Measurements from ENCODE around the gene FOXL3. TPM values are rescaled to one million over a fixed set of nuclear protein-coding genes. Genes with fewer than 3 reads are reported as not detected.

Gene FOXL3
- total RNA-seq, 1 experiment from 2014 or later, result not detected

DNA sequence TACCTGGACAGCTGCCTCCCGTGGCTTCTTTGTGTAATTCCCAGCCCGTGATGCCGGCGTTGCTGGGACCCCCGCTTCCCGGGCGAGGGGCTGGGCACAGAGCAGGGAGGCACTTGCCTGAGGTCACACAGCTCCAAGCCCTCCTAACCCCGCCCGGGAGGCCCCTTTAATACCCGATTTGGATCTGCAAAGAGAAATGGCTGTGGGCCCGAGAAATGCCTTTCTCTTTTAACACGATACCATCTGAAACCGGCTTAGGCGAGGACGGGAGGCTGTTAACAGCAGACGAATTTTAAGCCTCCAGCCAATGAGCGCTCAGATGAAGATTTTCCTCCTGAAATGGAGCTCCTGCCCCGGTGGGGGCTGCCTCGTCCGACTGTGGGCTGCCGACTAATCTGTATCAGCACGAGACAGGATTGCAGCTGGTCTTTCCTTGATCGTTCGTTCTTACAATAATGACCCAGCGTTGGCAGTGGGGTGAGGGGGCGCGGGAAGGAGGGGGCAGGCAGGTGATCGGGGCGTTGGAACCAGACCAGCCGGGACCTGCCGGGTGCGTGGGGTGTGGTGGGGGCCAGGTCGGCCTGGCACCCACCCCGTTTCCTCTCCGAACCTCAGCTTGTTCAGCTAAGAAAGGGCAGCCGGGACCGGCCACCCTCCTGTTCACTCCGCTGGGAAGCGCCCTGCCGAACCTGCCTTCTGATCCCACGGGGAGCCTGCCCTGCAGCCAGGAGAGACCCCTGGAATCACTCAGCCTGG, 36.2 kb upstream of the FOXL3 start:
- Histone ChIP-seq H3K9me3 (ENCODE audit: insufficient read depth, low read depth) (no peaks in the 10 kb centered on the region), H3K9me2 (ENCODE audit: insufficient read depth) (no peaks in the 10 kb centered on the region), H3F3A (ENCODE audit: insufficient read depth, low read depth) (no peaks in the 10 kb centered on the region), H3K27ac (no peak overlapping the region), H3K79me2 (ENCODE audit: low read depth) (no peaks in the 10 kb centered on the region), H4K20me1 (ENCODE audit: insufficient read depth) (no peaks in the 10 kb centered on the region), H2AFZ (no peak overlapping the region), H3K4me3 (no peak overlapping the region), H3K27me3 (ENCODE audit: insufficient read depth, low read depth) (no peaks in the 10 kb centered on the region), H3K4me2 (no peak overlapping the region), H3K4me1 (replicated peaks; ENCODE audit: insufficient read depth) (no peaks in the 10 kb centered on the region), H3K36me3 (ENCODE audit: low read depth) (no peaks in the 10 kb centered on the region)
- BruUV-seq (replicated peaks), result no TSS peak
- intact Hi-C loops (cut with micrococcal nuclease; ENCODE audit: unreplicated experiment), result no loop called here
- no peak for DNase-seq
- CTCF ChIA-PET, result no interaction called here
- no peak for TF ChIP-seq EZH2 (IDR thresholded peaks at IDR 0.05; ENCODE audit: low read depth)
- TF ChIP-seq, protein P1, sequence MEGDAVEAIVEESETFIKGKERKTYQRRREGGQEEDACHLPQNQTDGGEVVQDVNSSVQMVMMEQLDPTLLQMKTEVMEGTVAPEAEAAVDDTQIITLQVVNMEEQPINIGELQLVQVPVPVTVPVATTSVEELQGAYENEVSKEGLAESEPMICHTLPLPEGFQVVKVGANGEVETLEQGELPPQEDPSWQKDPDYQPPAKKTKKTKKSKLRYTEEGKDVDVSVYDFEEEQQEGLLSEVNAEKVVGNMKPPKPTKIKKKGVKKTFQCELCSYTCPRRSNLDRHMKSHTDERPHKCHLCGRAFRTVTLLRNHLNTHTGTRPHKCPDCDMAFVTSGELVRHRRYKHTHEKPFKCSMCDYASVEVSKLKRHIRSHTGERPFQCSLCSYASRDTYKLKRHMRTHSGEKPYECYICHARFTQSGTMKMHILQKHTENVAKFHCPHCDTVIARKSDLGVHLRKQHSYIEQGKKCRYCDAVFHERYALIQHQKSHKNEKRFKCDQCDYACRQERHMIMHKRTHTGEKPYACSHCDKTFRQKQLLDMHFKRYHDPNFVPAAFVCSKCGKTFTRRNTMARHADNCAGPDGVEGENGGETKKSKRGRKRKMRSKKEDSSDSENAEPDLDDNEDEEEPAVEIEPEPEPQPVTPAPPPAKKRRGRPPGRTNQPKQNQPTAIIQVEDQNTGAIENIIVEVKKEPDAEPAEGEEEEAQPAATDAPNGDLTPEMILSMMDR (conservative IDR thresholded peaks at IDR 0.05), result no peak
- POLR2A ChIA-PET (ENCODE audit: unreplicated experiment), result no interaction called here

DNA sequence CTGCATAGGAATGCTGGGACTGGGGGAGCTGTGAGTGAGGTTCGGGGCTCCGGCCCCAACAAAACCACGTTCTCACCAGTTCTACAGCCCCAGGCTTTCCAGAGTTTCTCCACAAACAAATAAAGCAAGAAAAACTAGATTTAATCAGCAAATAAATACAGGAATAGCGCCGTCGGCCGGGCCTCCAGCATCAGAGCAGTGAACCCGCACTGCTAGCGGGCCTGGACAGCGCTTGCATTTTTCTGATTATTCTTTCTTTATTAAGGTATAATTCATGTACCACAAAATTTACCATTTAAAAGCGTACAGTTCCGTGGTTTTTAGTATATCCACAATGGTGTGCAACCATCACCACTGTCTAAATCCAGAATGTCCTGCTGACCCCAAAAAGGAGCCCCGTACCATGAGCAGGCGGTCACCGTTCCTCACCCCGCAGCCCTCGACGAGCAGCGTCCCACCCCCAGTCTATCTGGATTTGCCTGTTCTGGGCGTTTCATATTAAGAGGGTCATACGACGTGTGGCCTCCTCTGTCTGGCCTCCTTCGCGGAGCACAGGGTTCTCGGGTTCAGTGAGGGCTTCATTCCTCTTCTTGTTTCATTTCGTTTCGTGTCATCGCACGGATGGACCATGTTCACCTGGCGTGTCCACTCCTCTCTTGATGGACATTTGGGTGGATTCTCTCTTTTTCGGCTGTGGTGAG, 35.5 kb upstream of the FOXL3 start:
- ChIA-PET CTCF (no interaction called here), POLR2A (ENCODE audit: unreplicated experiment) (no interaction called here)
- no peaks in the 10 kb centered on the region for H3K4me1 ChIP-seq (replicated peaks; ENCODE audit: insufficient read depth)
- no peak overlapping the region for H3K4me3 ChIP-seq
- no peak overlapping the region for H2AFZ ChIP-seq
- H3K79me2 ChIP-seq (ENCODE audit: low read depth), result no peaks in the 10 kb centered on the region
- TF ChIP-seq EZH2 (IDR thresholded peaks at IDR 0.05; ENCODE audit: low read depth), result no peak
- TF ChIP-seq, protein P1 (conservative IDR thresholded peaks at IDR 0.05), result no peak
- no peaks in the 10 kb centered on the region for H3K9me3 ChIP-seq (ENCODE audit: insufficient read depth, low read depth)
- H4K20me1 ChIP-seq (ENCODE audit: insufficient read depth), result no peaks in the 10 kb centered on the region
- no peaks in the 10 kb centered on the region for H3K36me3 ChIP-seq (ENCODE audit: low read depth)
- intact Hi-C loops (cut with micrococcal nuclease; ENCODE audit: unreplicated experiment), result no loop called here
- DNase-seq, result no peak
- H3K27me3 ChIP-seq (ENCODE audit: insufficient read depth, low read depth), result no peaks in the 10 kb centered on the region
- H3K9me2 ChIP-seq (ENCODE audit: insufficient read depth), result no peaks in the 10 kb centered on the region
- BruUV-seq (replicated peaks), result no TSS peak
- H3F3A ChIP-seq (ENCODE audit: insufficient read depth, low read depth), result no peaks in the 10 kb centered on the region
- no peak overlapping the region for H3K27ac ChIP-seq
- no peak overlapping the region for H3K4me2 ChIP-seq

DNA sequence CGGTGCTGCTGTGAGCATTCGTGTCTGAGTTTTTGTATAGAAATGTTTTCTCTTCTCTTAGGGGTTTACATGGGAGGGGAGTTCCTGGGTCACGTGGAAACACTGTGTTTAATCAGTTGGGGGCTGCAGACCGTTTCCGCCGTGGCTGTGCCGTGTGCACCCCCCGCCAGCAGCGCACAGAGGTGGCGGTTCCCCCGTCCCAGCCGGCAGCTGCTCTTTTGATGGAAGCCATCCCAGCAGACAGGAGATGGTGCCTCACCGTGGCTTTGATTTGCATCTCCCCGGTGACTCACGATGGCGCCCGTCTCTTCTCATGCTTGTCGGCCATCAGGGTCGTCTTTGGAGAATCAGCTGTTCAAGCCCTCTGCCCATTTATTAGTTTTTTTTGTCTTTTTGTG, 34.9 kb upstream of the FOXL3 start:
- Histone ChIP-seq H3K4me2 (no peak overlapping the region), H3F3A (ENCODE audit: insufficient read depth, low read depth) (no peaks in the 10 kb centered on the region), H3K4me3 (no peak overlapping the region), H3K27ac (no peak overlapping the region), H3K4me1 (replicated peaks; ENCODE audit: insufficient read depth) (no peaks in the 10 kb centered on the region), H3K36me3 (ENCODE audit: low read depth) (no peaks in the 10 kb centered on the region), H3K27me3 (ENCODE audit: insufficient read depth, low read depth) (no peaks in the 10 kb centered on the region), H3K9me2 (ENCODE audit: insufficient read depth) (no peaks in the 10 kb centered on the region), H2AFZ (no peak overlapping the region), H3K79me2 (ENCODE audit: low read depth) (no peaks in the 10 kb centered on the region), H4K20me1 (ENCODE audit: insufficient read depth) (no peaks in the 10 kb centered on the region), H3K9me3 (ENCODE audit: insufficient read depth, low read depth) (no peaks in the 10 kb centered on the region)
- CTCF ChIA-PET, result no interaction called here
- POLR2A ChIA-PET (ENCODE audit: unreplicated experiment), result interaction anchor here (0.6 kb wide), 1 partner anchor 57 kb away, joined by 9 read pairs; no protein-coding TSS in a partner anchor
- TF ChIP-seq EZH2 (IDR thresholded peaks at IDR 0.05; ENCODE audit: low read depth), result no peak
- TF ChIP-seq, protein P1 (conservative IDR thresholded peaks at IDR 0.05), result no peak
- intact Hi-C loops (cut with micrococcal nuclease; ENCODE audit: unreplicated experiment), result no loop called here
- no TSS peak for BruUV-seq (replicated peaks)
- DNase-seq, result no peak

All from PC-9 (cell line).